AG09309 (cell line): Measurements from ENCODE around the gene LYZL1.

Source experiments
- DNase-seq: peaks from one replicate; pipeline ENCODE4 v3.0.0-alpha.2; 2010; ENCODE audit warnings: low read depth
- H3K4me3 ChIP-seq: 2 replicates; pipeline ENCODE4 v1.5.1; 2011; ENCODE audit warnings: mild to moderate bottlenecking, low read depth, low read length, moderate library complexity; ENCODE audit not compliant: control insufficient read depth
- CTCF ChIP-seq: IDR thresholded peaks from 2 replicates; pipeline ENCODE4 v1.5.1; 2011; ENCODE audit warnings: mild to moderate bottlenecking, low read depth, low read length, inconsistent platforms; ENCODE audit not compliant: insufficient read depth, control insufficient read depth; ENCODE audit errors: missing control alignments

Gene LYZL1

GRCh38 chr10:29245476-29245875 lies 43.4 kb upstream of the LYZL1 start:
- no peak overlapping the region for H3K4me3 ChIP-seq
- no peak for DNase-seq
- TF ChIP-seq CTCF, result no peak

- TF ChIP-seq CTCF, result no peak
- H3K4me3 ChIP-seq, result no peak overlapping the region
- DNase-seq, result no peak
Observed at GRCh38 chr10:29246449-29246848, 42.4 kb upstream of the LYZL1 start.

- no peak for DNase-seq
- H3K4me3 ChIP-seq, result no peak overlapping the region
- no peak for TF ChIP-seq CTCF
Observed at GRCh38 chr10:29248158-29248557, 40.7 kb upstream of the LYZL1 start.

GRCh38 chr10:29249018-29249417 lies 39.9 kb upstream of the LYZL1 start:
- H3K4me3 ChIP-seq, result no peak overlapping the region
- no peak for DNase-seq
- no peak for TF ChIP-seq CTCF

- H3K4me3 ChIP-seq, result no peak overlapping the region
- DNase-seq, result no peak
- TF ChIP-seq CTCF, result no peak
Observed at GRCh38 chr10:29250066-29250465, 38.8 kb upstream of the LYZL1 start.

GRCh38 chr10:29252811-29253689 lies 35.8 kb upstream of the LYZL1 start:
- no peak for TF ChIP-seq CTCF
- no peak for DNase-seq
- H3K4me3 ChIP-seq, result no peak overlapping the region

- H3K4me3 ChIP-seq, result no peak overlapping the region
- no peak for TF ChIP-seq CTCF
- no peak for DNase-seq
Observed at GRCh38 chr10:29253690-29254029, 35.2 kb upstream of the LYZL1 start.
